ENCODE data around the gene LPIN1. TPM values are rescaled to one million over a fixed set of nuclear protein-coding genes. Genes with fewer than 3 reads are reported as not detected.

LPIN1 gene
- total RNA-seq, 1 donor from 2014 or later, result 43.9 TPM

DNA sequence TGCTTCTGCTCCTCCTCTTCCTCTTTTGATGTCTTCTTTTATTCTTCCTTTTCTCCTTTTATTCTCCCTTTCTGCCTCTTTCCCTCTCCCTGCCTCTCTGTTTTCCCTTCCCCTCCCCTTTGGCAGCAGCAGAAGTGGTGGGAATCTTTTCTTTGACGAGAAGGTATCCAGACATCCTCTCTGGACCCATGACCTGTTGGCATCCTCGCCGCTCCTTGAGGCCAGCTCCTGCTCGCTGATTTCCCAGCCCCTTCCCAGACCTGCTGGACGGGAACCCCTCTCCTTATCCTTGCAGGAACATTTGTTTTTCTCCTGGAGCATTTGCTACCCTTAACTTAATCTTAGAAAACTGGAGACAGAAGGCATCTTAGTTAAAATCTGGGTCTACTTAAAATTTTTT, 130.5 kb downstream of the LPIN1 start:
- TF ChIP-seq CTCF (conservative IDR thresholded peaks at IDR 0.05), result no peak
- no peaks in the 10 kb centered on the region for H3K36me3 Mint-ChIP-seq (ENCODE audit: low read depth)
- no peak for DNase-seq (ENCODE audit: low read depth, low spot score)
- peaks cover 8% of the 10 kb centered on the region for H3K4me1 Mint-ChIP-seq
- no peak overlapping the region for H3K27ac Mint-ChIP-seq (ENCODE audit: unreplicated experiment)
- no peak overlapping the region for H3K4me3 Mint-ChIP-seq
- H3K27me3 Mint-ChIP-seq (ENCODE audit: low read depth), result no peaks in the 10 kb centered on the region
- no peaks in the 10 kb centered on the region for H3K9me3 Mint-ChIP-seq

Small RNA genes lying within 50 kb of the gene (microRNA-seq; reads per million reads assigned to microRNA genes)
- gene MIR4262 (not detected), gene MIR548S (not detected)

Other genes starting within 250 kb of the LPIN1 start
- 132 and 143 TPM in 2 replicates for gene GREB1, start 212.6 kb upstream of the LPIN1 start, total RNA-seq
- gene NTSR2, start 76.4 kb upstream of the LPIN1 start, total RNA-seq, result not detected in 2 replicates